CD4-positive, alpha-beta T cell treated with Interleukin-6 for 4 hours (primary cell): ENCODE data around the gene TSPEAR.
"Not testable (repeated sequence)": the region's sequence is repeated elsewhere in the genome, so short reads cannot be mapped to it uniquely, and the experiment has no call there.

ENCODE experiments used
- DNase-seq: peaks from one replicate; pipeline ENCODE4 v3.0.0-alpha.2; 2020; ENCODE audit warnings: mixed read lengths

TSPEAR gene

GRCh38 chr21:44580231-44580821 is 131.0 kb downstream of the TSPEAR start, which contains the start of gene KRTAP10-5:
TSS of gene KRTAP10-5 (minus strand) at chr21:44580604. CDS start at chr21:44580578, 26 bp downstream.
- not testable (repeated sequence) for DNase-seq

- DNase-seq = no peak
Observed at GRCh38 chr21:44579833-44580144, 131.6 kb downstream of the TSPEAR start.

- DNase-seq = no peak
Observed at GRCh38 chr21:44579056-44579832, 132.1 kb downstream of the TSPEAR start.

GRCh38 chr21:44578371-44579055 is 132.9 kb downstream of the TSPEAR start:
- DNase-seq = no peak

GRCh38 chr21:44576025-44576420 is 135.3 kb downstream of the TSPEAR start:
- no peak for DNase-seq

GRCh38 chr21:44575307-44576024 is 135.9 kb downstream of the TSPEAR start:
- DNase-seq = no peak

GRCh38 chr21:44574457-44575306 is 136.7 kb downstream of the TSPEAR start:
- no peak for DNase-seq

GRCh38 chr21:44573630-44574456 is 137.5 kb downstream of the TSPEAR start, which contains the start of gene KRTAP10-4:
TSS of gene KRTAP10-4 (plus strand) at chr21:44573729. CDS start at chr21:44573759, 30 bp downstream.
- DNase-seq = not testable (repeated sequence)

GRCh38 chr21:44572959-44573583 is 138.3 kb downstream of the TSPEAR start:
- DNase-seq = no peak

GRCh38 chr21:44571844-44572782 is 139.3 kb downstream of the TSPEAR start:
- DNase-seq = no peak

- DNase-seq = no peak
Observed at GRCh38 chr21:44571296-44571695, 140.1 kb downstream of the TSPEAR start.

GRCh38 chr21:44569861-44570517 is 141.4 kb downstream of the TSPEAR start:
- DNase-seq = no peak

GRCh38 chr21:44568667-44569556 is 142.5 kb downstream of the TSPEAR start:
- no peak for DNase-seq

- no peak for DNase-seq
Observed at GRCh38 chr21:44568261-44568660, 143.1 kb downstream of the TSPEAR start.

- DNase-seq = no peak
Observed at GRCh38 chr21:44567481-44568171, 143.7 kb downstream of the TSPEAR start.

GRCh38 chr21:44566403-44566802 is 145.0 kb downstream of the TSPEAR start:
- no peak for DNase-seq

- no peak for DNase-seq
Observed at GRCh38 chr21:44564886-44565598, 146.3 kb downstream of the TSPEAR start.
